HG03139 (cell line): ENCODE measurements around the gene ERICH6B.

Experiments
- ATAC-seq: cut with Tn5 transposase; IDR thresholded peaks from one replicate; pipeline ENCODE4 v1.9.1; 2021; ENCODE audit not compliant: unreplicated experiment

Gene ERICH6B

GRCh38 chr13:45602183-45603170, 13.1 kb downstream of the ERICH6B start:
- ATAC-seq, result no peak

GRCh38 chr13:45601680-45602079, 13.9 kb downstream of the ERICH6B start:
- ATAC-seq, result no peak

GRCh38 chr13:45598597-45598996, 16.9 kb downstream of the ERICH6B start:
- no peak for ATAC-seq

- ATAC-seq, result no peak
Measured at GRCh38 chr13:45596800-45597475, 18.6 kb downstream of the ERICH6B start.

- ATAC-seq, result no peak
Measured at GRCh38 chr13:45595965-45596364, 19.6 kb downstream of the ERICH6B start.

GRCh38 chr13:45594764-45595163, 20.8 kb downstream of the ERICH6B start:
- ATAC-seq, result no peak

- ATAC-seq, result no peak
Measured at GRCh38 chr13:45594227-45594626, 21.3 kb downstream of the ERICH6B start.

- ATAC-seq, result no peak
Measured at GRCh38 chr13:45592758-45593157, 22.8 kb downstream of the ERICH6B start.

- ATAC-seq, result no peak
Measured at GRCh38 chr13:45590066-45590465, 25.5 kb downstream of the ERICH6B start.

GRCh38 chr13:45587897-45588296, 27.6 kb downstream of the ERICH6B start:
- no peak for ATAC-seq

GRCh38 chr13:45584816-45585215, 30.7 kb downstream of the ERICH6B start:
- no peak for ATAC-seq

GRCh38 chr13:45582408-45583076, 33.0 kb downstream of the ERICH6B start:
- ATAC-seq, result no peak

GRCh38 chr13:45576466-45576865, 39.1 kb downstream of the ERICH6B start:
- no peak for ATAC-seq

GRCh38 chr13:45575830-45576180, 39.7 kb downstream of the ERICH6B start:
- ATAC-seq, result no peak

GRCh38 chr13:45575146-45575829, 40.3 kb downstream of the ERICH6B start:
- no peak for ATAC-seq

GRCh38 chr13:45565331-45565730, 50.2 kb downstream of the ERICH6B start:
- no peak for ATAC-seq

- ATAC-seq, result no peak
Measured at GRCh38 chr13:45564133-45564776, 51.3 kb downstream of the ERICH6B start.

- ATAC-seq, result no peak
Measured at GRCh38 chr13:45554604-45555109, 60.9 kb downstream of the ERICH6B start.

- no peak for ATAC-seq
Measured at GRCh38 chr13:45548281-45548680, 67.3 kb downstream of the ERICH6B start.

GRCh38 chr13:45546410-45546765, 69.2 kb downstream of the ERICH6B start:
- no peak for ATAC-seq
